DMS 273 (cell line): Measurements from ENCODE around the gene FMNL1.
A peak's percentile ranks its signal among the peaks of the same experiment; 100 is the strongest.

ENCODE experiments used
- DNase-seq: peaks from one replicate; lab custom pipeline; 2025; ENCODE audit not compliant: unreplicated experiment; lab: John Stamatoyannopoulos, UW

Gene FMNL1

GRCh38 chr17:45256114-45256966, 34.7 kb downstream of the FMNL1 start:
- DNase-seq: no peak

GRCh38 chr17:45257115-45257514, 35.4 kb downstream of the FMNL1 start:
- DNase-seq: no peak

- no peak for DNase-seq
These were observed 37.3 kb downstream of the FMNL1 start for GRCh38 chr17:45258981-45259380.

- no peak for DNase-seq
These were observed 38.6 kb downstream of the FMNL1 start for GRCh38 chr17:45260204-45260783.

GRCh38 chr17:45261577-45262515, 40.2 kb downstream of the FMNL1 start, which contains the start of gene SPATA32:
TSS of gene SPATA32 (minus strand) at chr17:45262094. CDS start at chr17:45262016, 78 bp downstream.
- no peak for DNase-seq

- DNase-seq: no peak
These were observed 41.1 kb downstream of the FMNL1 start for GRCh38 chr17:45262516-45263476.

GRCh38 chr17:45263477-45263860, 41.8 kb downstream of the FMNL1 start:
- no peak for DNase-seq

GRCh38 chr17:45264430-45264829, 42.7 kb downstream of the FMNL1 start:
- no peak for DNase-seq

- no peak for DNase-seq
These were observed 43.3 kb downstream of the FMNL1 start for GRCh38 chr17:45264988-45265387.

GRCh38 chr17:45265821-45266220, 44.1 kb downstream of the FMNL1 start:
- DNase-seq: no peak

- DNase-seq: no peak
These were observed 44.8 kb downstream of the FMNL1 start for GRCh38 chr17:45266372-45266926.

GRCh38 chr17:45267436-45268055, 45.9 kb downstream of the FMNL1 start:
- DNase-seq: no peak

GRCh38 chr17:45269912-45270311, 48.2 kb downstream of the FMNL1 start:
- no peak for DNase-seq

- DNase-seq: peak; percentile 62
These were observed 49.2 kb downstream of the FMNL1 start for GRCh38 chr17:45270828-45271418.

- DNase-seq: no peak
These were observed 49.9 kb downstream of the FMNL1 start for GRCh38 chr17:45271603-45272002.

- DNase-seq: no peak
These were observed 51.9 kb downstream of the FMNL1 start for GRCh38 chr17:45273551-45273957.

GRCh38 chr17:45274033-45274432, 52.3 kb downstream of the FMNL1 start:
- no peak for DNase-seq

- peak; percentile 85 for DNase-seq
These were observed 54.3 kb downstream of the FMNL1 start for GRCh38 chr17:45276031-45276430.

- peak; percentile 98 for DNase-seq
These were observed 55.6 kb downstream of the FMNL1 start for GRCh38 chr17:45277216-45277849.
